CD4-positive, alpha-beta memory T cell (primary cell): ENCODE results near the gene OPA3. TPM values are rescaled to one million over a fixed set of nuclear protein-coding genes. Genes with fewer than 3 reads are reported as not detected.
A peak's percentile ranks its signal among the peaks of the same experiment; 100 is the strongest.
"Not testable (repeated sequence)": the region's sequence is repeated elsewhere in the genome, so short reads cannot be mapped to it uniquely, and the experiment has no call there.

Experiments used
- CTCF ChIA-PET: fragments of 350-600 bp; sonication (Branson Sonifier 250); formaldehyde crosslinking; loops from one replicate; lab custom pipeline; 2021; ENCODE audit warnings: inconsistent platforms; ENCODE audit not compliant: partially characterized antibody; lab: Charles Lee
- POLR2A ChIA-PET: fragments of 350-600 bp; sonication (Branson Sonifier 250); formaldehyde crosslinking; loops from one replicate; lab custom pipeline; 2021; ENCODE audit not compliant: partially characterized antibody; lab: Charles Lee
- DNase-seq, 5 donors: peaks; one replicate each; pipeline versions ENCODE4 v3.0.0 to v3.0.0-alpha.2; 2020 to 2022; ENCODE audit warnings: mixed read lengths in 1 of 5
- H3K27ac ChIP-seq: one replicate; pipeline ENCODE4 v1.7.0; 2013; ENCODE audit warnings: low read depth, low read length
- H3K27me3 ChIP-seq: 2 replicates; pipeline ENCODE4 v1.7.0; 2013; ENCODE audit warnings: mild to moderate bottlenecking, low read length, moderate library complexity; ENCODE audit not compliant: insufficient read depth
- H3K36me3 ChIP-seq: 2 replicates; pipeline ENCODE4 v1.7.0; 2013; ENCODE audit warnings: mild to moderate bottlenecking, low read length, moderate library complexity; ENCODE audit not compliant: insufficient read depth
- H3K4me1 ChIP-seq: 2 replicates; pipeline ENCODE4 v1.7.0; 2013; ENCODE audit warnings: mild to moderate bottlenecking, low read length, moderate library complexity; ENCODE audit not compliant: insufficient read depth
- H3K4me3 ChIP-seq, 2 donors: one replicate each; pipeline ENCODE4 v1.7.0; 2013; ENCODE audit warnings: low read length in 2 of 2, mild to moderate bottlenecking in 1 of 2
- H3K9me3 ChIP-seq, 2 donors: one replicate each; pipeline ENCODE4 v1.7.0; 2013; ENCODE audit warnings: low read length in 2 of 2, control low read depth in 1 of 2; ENCODE audit not compliant: control insufficient read depth in 1 of 2
- H3K27ac Mint-ChIP-seq, 7 donors: one replicate each; pipeline ENCODE4 v1.8.0; 2020 to 2021; ENCODE audit warnings: mixed read lengths in 7 of 7, mild to moderate bottlenecking in 6 of 7, inconsistent platforms in 3 of 7, moderate library complexity in 3 of 7
- H3K27me3 Mint-ChIP-seq, 2 donors: one replicate each; pipeline ENCODE4 v1.8.0; 2020 to 2021; ENCODE audit warnings: mixed read lengths in 2 of 2
- H3K36me3 Mint-ChIP-seq, 2 donors: one replicate each; pipeline ENCODE4 v1.8.0; 2020 to 2021; ENCODE audit warnings: mixed read lengths in 2 of 2, inconsistent platforms in 1 of 2, mild to moderate bottlenecking in 1 of 2
- H3K4me1 Mint-ChIP-seq, 4 donors: one replicate each; pipeline ENCODE4 v1.8.0; 2020 to 2021; ENCODE audit warnings: mixed read lengths in 4 of 4, mild to moderate bottlenecking in 1 of 4
- H3K4me3 Mint-ChIP-seq, 8 donors: one replicate each; pipeline ENCODE4 v1.8.0; 2020 to 2021; ENCODE audit warnings: mixed read lengths in 8 of 8, mild to moderate bottlenecking in 7 of 8, moderate library complexity in 6 of 8, inconsistent platforms in 3 of 8
- H3K9me3 Mint-ChIP-seq, 8 donors: one replicate each; pipeline ENCODE4 v1.8.0; 2020 to 2021; ENCODE audit warnings: mixed read lengths in 8 of 8, mild to moderate bottlenecking in 5 of 8, inconsistent platforms in 3 of 8, moderate library complexity in 1 of 8
- intact Hi-C: fragments of 100-400 bp; cut with micrococcal nuclease; formaldehyde crosslinking; loops from one replicate; pipeline ENCODE4 v1.15.1; 2023
- polyA plus RNA-seq, 2 donors: library from polyadenylated mRNA; unstranded; fragments of 300-500 nt; fragmentation: Illumina TruSeq; gene quantifications; one replicate each; pipeline ENCODE4 v1.2.3, GENCODE V29; 2021
- total RNA-seq, 2 experiments: library from RNA; stranded (reverse); gene quantifications; one replicate each; pipeline ENCODE4 v1.2.3, GENCODE V29; 2021

OPA3 gene
- total and polyA plus RNA-seq, 4 experiments from 2014 or later = 4.4 to 12.9 (median 10.3) TPM

DNA sequence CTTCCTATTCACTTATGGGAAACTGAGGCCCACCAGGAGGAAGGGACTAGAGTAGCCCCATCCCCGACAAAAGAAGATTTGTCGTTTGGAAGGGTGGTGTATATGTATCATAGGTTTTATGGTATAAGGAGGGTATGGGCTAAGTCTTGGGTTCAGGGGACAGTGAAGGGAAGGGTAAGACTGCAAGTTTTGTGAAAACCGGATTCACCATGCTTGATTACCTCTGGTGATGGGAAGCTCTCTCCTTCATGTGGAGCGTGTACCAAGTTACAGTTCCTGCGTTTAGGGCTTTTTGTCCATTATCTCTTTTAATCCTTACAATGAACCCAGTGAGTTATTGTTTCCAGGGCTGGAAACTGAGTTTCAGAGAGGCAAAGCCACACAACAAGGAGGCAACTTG lies 73.5 kb downstream of the OPA3 start:
- ChIA-PET CTCF (interaction anchor here (0.6 to 1.6 kb wide), 3 partner anchors 14 to 183 kb away, joined by 3 to 4 read pairs (median 3); partner anchors contain the start of gene RTN2), POLR2A (interaction anchor here (0.7 to 1.4 kb wide), 2 partner anchors 32 to 47 kb away, joined by 3 read pairs; no protein-coding TSS in a partner anchor)
- Histone ChIP-seq H3K27me3 (no peaks in the 10 kb centered on the region), H3K9me3 (no peaks in the 10 kb centered on the region), H3K36me3 (no peaks in the 10 kb centered on the region), H3K4me1 (peaks cover 70% of the 10 kb centered on the region), H3K27ac (no peak overlapping the region), H3K4me3 (no peak overlapping the region)
- DNase-seq = no peak
- Mint-ChIP-seq H3K4me3 (peak overlapping the region; percentile 21 to 97 (median 76)), H3K27me3 (no peaks in the 10 kb centered on the region), H3K4me1 (peaks cover 37 to 77% (median 54%) of the 10 kb centered on the region in 4 donors), H3K27ac (peak overlapping the region; percentile 29 to 99 (median 80)), H3K9me3 (peaks cover 0 to 2% (median 0%) of the 10 kb centered on the region in 8 donors), H3K36me3 (peaks cover 0 to 17% of the 10 kb centered on the region in 2 donors)
- intact Hi-C loops = no loop called here

GRCh38 chr19:45510352-45510751 lies 74.2 kb downstream of the OPA3 start:
- H3K9me3 ChIP-seq, H3K9me3 Mint-ChIP-seq, H3K27ac ChIP-seq, H3K27me3 Mint-ChIP-seq, H3K36me3 ChIP-seq, H3K27me3 ChIP-seq, intact Hi-C loops, DNase-seq, H3K4me3 ChIP-seq: not testable (repeated sequence)
- ChIA-PET POLR2A (interaction anchor here (0.8 to 1.4 kb wide), 4 partner anchors 11 to 131 kb away, joined by 3 to 5 read pairs (median 4); no protein-coding TSS in a partner anchor), CTCF (interaction anchor here (1.6 kb wide), 1 partner anchor 132 kb away, joined by 4 read pairs; no protein-coding TSS in a partner anchor)
- peak overlapping the region; percentile 36 to 97 (median 92) for H3K4me3 Mint-ChIP-seq
- H3K4me1 ChIP-seq = peaks cover 70% of the 10 kb centered on the region
- H3K4me1 Mint-ChIP-seq = peaks cover 37 to 79% (median 54%) of the 10 kb centered on the region in 4 donors
- H3K27ac Mint-ChIP-seq = peak overlapping the region; percentile 72 to 99 (median 89)
- H3K36me3 Mint-ChIP-seq = peaks cover 0 to 17% of the 10 kb centered on the region in 2 donors

- Histone ChIP-seq H3K36me3 (no peaks in the 10 kb centered on the region), H3K27me3 (no peaks in the 10 kb centered on the region), H3K9me3 (no peaks in the 10 kb centered on the region), H3K27ac (peak overlapping the region; percentile 90), H3K4me1 (peaks cover 63% of the 10 kb centered on the region), H3K4me3 (peak overlapping the region in 1 of 2 donors; percentile 95)
- Mint-ChIP-seq H3K27me3 (no peaks in the 10 kb centered on the region), H3K36me3 (peaks cover 0 to 17% of the 10 kb centered on the region in 2 donors), H3K9me3 (peaks cover 0 to 2% (median 0%) of the 10 kb centered on the region in 8 donors), H3K27ac (peak overlapping the region; percentile 75 to 99 (median 89)), H3K4me3 (peak overlapping the region; percentile 87 to 97 (median 95)), H3K4me1 (peaks cover 33 to 79% (median 51%) of the 10 kb centered on the region in 4 donors)
- DNase-seq = no peak
- intact Hi-C loops = no loop called here
- CTCF ChIA-PET = interaction anchor here (1.6 kb wide), 1 partner anchor 133 kb away, joined by 4 read pairs; no protein-coding TSS in a partner anchor
- POLR2A ChIA-PET = interaction anchor here (0.8 to 1.0 kb wide), 3 partner anchors 10 to 132 kb away, joined by 3 to 5 read pairs (median 4); no protein-coding TSS in a partner anchor
Measured at GRCh38 chr19:45509692-45510015, 74.9 kb downstream of the OPA3 start.

DNA sequence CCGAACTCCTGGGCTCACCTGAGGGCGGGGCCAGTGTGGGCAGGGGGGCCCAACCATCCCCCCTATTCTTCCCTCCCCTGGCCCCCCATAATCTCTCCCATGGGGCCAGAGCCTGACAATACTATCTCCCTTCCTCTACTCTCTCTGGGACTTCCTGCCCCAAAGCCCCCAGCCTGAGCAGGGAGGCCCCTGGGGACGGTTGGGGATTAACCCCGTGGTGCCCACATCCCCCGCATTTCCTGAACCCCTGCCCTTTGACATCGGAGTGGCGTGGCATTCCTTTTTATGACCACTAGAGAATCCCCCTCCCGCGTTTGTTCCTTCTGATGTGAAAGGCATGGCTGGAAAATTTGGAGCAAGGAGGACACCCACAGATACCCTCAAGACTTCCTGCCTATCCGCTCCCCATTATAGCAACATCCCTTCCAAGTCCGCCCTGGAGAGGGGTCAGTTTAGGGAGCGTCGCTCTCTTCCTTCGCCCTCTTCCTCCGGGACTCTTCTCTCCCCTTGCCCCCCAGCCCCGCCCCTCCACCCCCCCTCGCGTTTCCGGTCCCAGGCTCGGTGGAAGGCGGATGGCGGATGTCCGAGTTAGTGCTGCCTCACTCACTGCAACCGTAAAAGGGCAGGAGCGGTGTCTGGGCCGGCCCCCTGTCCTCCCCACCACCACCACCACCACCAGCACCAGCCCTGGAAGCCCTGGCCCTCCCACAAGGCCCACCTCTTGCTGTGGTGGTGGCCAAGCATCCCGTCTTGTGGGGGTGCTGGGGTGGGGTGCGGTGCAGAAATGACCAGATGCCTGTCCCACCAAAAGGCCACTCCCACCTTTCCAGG lies 75.5 kb downstream of the OPA3 start:
- H3K36me3 ChIP-seq = no peaks in the 10 kb centered on the region
- no peaks in the 10 kb centered on the region for H3K9me3 ChIP-seq
- peaks cover 57% of the 10 kb centered on the region for H3K4me1 ChIP-seq
- peak overlapping the region; percentile 48 to 95 for H3K4me3 ChIP-seq
- intact Hi-C loops = no loop called here
- no peak for DNase-seq
- peak overlapping the region; percentile 87 to 97 (median 95) for H3K4me3 Mint-ChIP-seq
- H3K27me3 Mint-ChIP-seq = no peaks in the 10 kb centered on the region
- CTCF ChIA-PET = interaction anchor here (0.8 to 1.6 kb wide), 3 partner anchors 24 to 133 kb away, joined by 3 to 4 read pairs (median 4); no protein-coding TSS in a partner anchor
- peaks cover 32 to 73% (median 47%) of the 10 kb centered on the region in 4 donors for H3K4me1 Mint-ChIP-seq
- peaks cover 0 to 17% of the 10 kb centered on the region in 2 donors for H3K36me3 Mint-ChIP-seq
- H3K27ac ChIP-seq = peak overlapping the region; percentile 90
- no peaks in the 10 kb centered on the region for H3K27me3 ChIP-seq
- POLR2A ChIA-PET = interaction anchor here (1.0 to 1.9 kb wide), 9 partner anchors 10 to 133 kb away, joined by 3 to 9 read pairs (median 5); partner anchors contain the start of genes OPA3 and RTN2
- H3K27ac Mint-ChIP-seq = peak overlapping the region; percentile 75 to 99 (median 93)
- H3K9me3 Mint-ChIP-seq = peaks cover 0 to 2% (median 0%) of the 10 kb centered on the region in 8 donors

GRCh38 chr19:45508417-45508860 lies 76.2 kb downstream of the OPA3 start:
- intact Hi-C loops = no loop called here
- peak overlapping the region; percentile 87 to 97 (median 95) for H3K4me3 Mint-ChIP-seq
- POLR2A ChIA-PET = interaction anchor here (1.0 to 1.9 kb wide), 10 partner anchors 10 to 133 kb away, joined by 3 to 11 read pairs (median 6); partner anchors contain the start of genes OPA3, PPM1N and RTN2
- peaks cover 0 to 2% (median 0%) of the 10 kb centered on the region in 8 donors for H3K9me3 Mint-ChIP-seq
- peaks cover 0 to 14% of the 10 kb centered on the region in 2 donors for H3K36me3 Mint-ChIP-seq
- no peaks in the 10 kb centered on the region for H3K9me3 ChIP-seq
- CTCF ChIA-PET = interaction anchor here (0.8 to 1.2 kb wide), 2 partner anchors 23 to 50 kb away, joined by 3 to 4 read pairs; no protein-coding TSS in a partner anchor
- peak overlapping the region; percentile 95 to 97 for H3K4me3 ChIP-seq
- H3K36me3 ChIP-seq = no peaks in the 10 kb centered on the region
- DNase-seq = peak in 2 of 5 donors; percentile 19 to 77
- H3K4me1 Mint-ChIP-seq = peaks cover 27 to 67% (median 43%) of the 10 kb centered on the region in 4 donors
- peak overlapping the region; percentile 90 for H3K27ac ChIP-seq
- H3K27me3 Mint-ChIP-seq = no peaks in the 10 kb centered on the region
- peaks cover 51% of the 10 kb centered on the region for H3K4me1 ChIP-seq
- H3K27me3 ChIP-seq = no peaks in the 10 kb centered on the region
- peak overlapping the region; percentile 76 to 99 (median 82) for H3K27ac Mint-ChIP-seq

DNA sequence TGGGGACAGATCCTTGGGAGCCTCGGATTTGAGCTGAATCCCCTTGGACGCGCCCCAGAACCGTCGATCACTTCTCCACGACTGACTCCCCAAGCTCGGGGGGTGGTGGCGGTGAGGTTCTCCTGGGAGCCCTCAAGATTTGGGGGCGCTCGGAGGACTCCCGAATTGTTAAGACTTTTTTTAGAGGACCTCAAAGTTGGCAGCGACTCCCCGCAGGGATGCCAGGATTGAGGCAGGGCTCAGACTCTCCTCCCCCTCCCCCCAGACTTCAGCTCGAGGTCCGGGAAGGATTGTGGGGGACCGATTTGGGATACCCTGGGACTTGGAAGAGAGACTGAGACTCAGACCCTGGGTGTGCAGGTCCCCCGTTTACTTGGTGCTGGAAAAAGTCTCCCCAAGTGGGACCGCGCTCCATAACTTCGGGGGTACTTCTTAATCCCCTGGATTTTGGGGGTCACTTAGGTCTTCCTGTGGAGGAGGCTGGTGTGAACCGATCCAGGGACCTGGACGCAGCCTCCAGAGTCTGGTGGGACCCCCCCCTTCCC lies 76.7 kb downstream of the OPA3 start:
- no peak for DNase-seq
- Mint-ChIP-seq H3K4me1 (peaks cover 25 to 62% (median 40%) of the 10 kb centered on the region in 4 donors), H3K4me3 (peak overlapping the region; percentile 87 to 97 (median 95)), H3K27ac (peak overlapping the region; percentile 55 to 99 (median 81)), H3K27me3 (no peaks in the 10 kb centered on the region), H3K9me3 (peaks cover 0 to 2% (median 0%) of the 10 kb centered on the region in 8 donors), H3K36me3 (peaks cover 0 to 15% of the 10 kb centered on the region in 2 donors)
- Histone ChIP-seq H3K36me3 (no peaks in the 10 kb centered on the region), H3K9me3 (no peaks in the 10 kb centered on the region), H3K27me3 (no peaks in the 10 kb centered on the region), H3K4me3 (peak overlapping the region; percentile 95 to 97), H3K27ac (peak overlapping the region; percentile 90), H3K4me1 (peaks cover 46% of the 10 kb centered on the region)
- CTCF ChIA-PET = interaction anchor here (0.6 to 1.2 kb wide), 3 partner anchors 15 to 50 kb away, joined by 3 to 4 read pairs (median 3); no protein-coding TSS in a partner anchor
- POLR2A ChIA-PET = interaction anchor here (1.0 to 1.9 kb wide), 11 partner anchors 9 to 134 kb away, joined by 3 to 11 read pairs (median 5); partner anchors contain the start of genes OPA3, PPM1N and RTN2
- intact Hi-C loops = loop anchor here (1.0 to 2.0 kb wide), 2 partner anchors 134 to 379 kb away; partner anchors contain the start of gene IRF2BP1
